H9 (cell line): ENCODE data around the gene ARID1B. TPM values are rescaled to one million over a fixed set of nuclear protein-coding genes. Genes with fewer than 3 reads are reported as not detected.

ENCODE experiments used
- DNase-seq: peaks from one replicate; pipeline ENCODE4 v3.0.0-alpha.2; 2017
- H2AFZ ChIP-seq: one replicate; pipeline ENCODE4 v1.6.1; 2013; ENCODE audit warnings: mild to moderate bottlenecking, low read length, control low read depth, moderate library complexity
- H2AK5ac ChIP-seq: 2 replicates; pipeline ENCODE4 v1.6.1; 2013; ENCODE audit warnings: low read length, control low read depth, mixed read lengths; ENCODE audit not compliant: insufficient read length
- H2BK120ac ChIP-seq: one replicate; pipeline ENCODE4 v1.6.1; 2013; ENCODE audit warnings: low read depth, mild to moderate bottlenecking, low read length, control low read depth, inconsistent platforms; ENCODE audit not compliant: poor library complexity, severe bottlenecking
- H2BK12ac ChIP-seq: 2 replicates; pipeline ENCODE4 v1.6.1; 2013; ENCODE audit warnings: low read length, control low read depth, mixed read lengths, low read depth; ENCODE audit not compliant: insufficient read length
- H2BK15ac ChIP-seq: 2 replicates; pipeline ENCODE4 v1.6.1; 2013; ENCODE audit warnings: low read depth, low read length, control low read depth
- H2BK20ac ChIP-seq: one replicate; pipeline ENCODE4 v1.6.1; 2013; ENCODE audit warnings: low read depth, mild to moderate bottlenecking, low read length, control low read depth, inconsistent platforms; ENCODE audit not compliant: poor library complexity, severe bottlenecking
- H2BK5ac ChIP-seq: 2 replicates; pipeline ENCODE4 v1.6.1; 2013; ENCODE audit warnings: low read length, control low read depth, mixed read lengths; ENCODE audit not compliant: insufficient read length
- H3K14ac ChIP-seq: 2 replicates; pipeline ENCODE4 v1.6.1; 2013; ENCODE audit warnings: low read length, control low read depth; ENCODE audit not compliant: insufficient read depth
- H3K18ac ChIP-seq: 2 replicates; pipeline ENCODE4 v1.6.1; 2013; ENCODE audit warnings: low read depth, mild to moderate bottlenecking, mixed read lengths, low read length, control low read depth; ENCODE audit not compliant: insufficient read length
- H3K23ac ChIP-seq: 2 replicates; pipeline ENCODE4 v1.6.1; 2013; ENCODE audit warnings: low read length, control low read depth, mixed read lengths, low read depth; ENCODE audit not compliant: insufficient read length
- H3K23me2 ChIP-seq: 2 replicates; pipeline ENCODE4 v1.6.1; 2013; ENCODE audit warnings: low read depth, mild to moderate bottlenecking, mixed read lengths, low read length, control low read depth; ENCODE audit not compliant: insufficient read length, poor library complexity, severe bottlenecking
- H3K27ac ChIP-seq: 2 replicates; pipeline ENCODE4 v1.5.1; 2013; ENCODE audit warnings: low read length, control low read depth, mixed read lengths, low read depth; ENCODE audit not compliant: insufficient read length
- H3K27me3 ChIP-seq: 2 replicates; pipeline ENCODE4 v1.6.1; 2013; ENCODE audit warnings: low read length, control low read depth, inconsistent platforms; ENCODE audit not compliant: insufficient read depth
- H3K4ac ChIP-seq: 2 replicates; pipeline ENCODE4 v1.6.1; 2013; ENCODE audit warnings: low read depth, mild to moderate bottlenecking, control low read depth, inconsistent platforms, low read length, moderate library complexity
- H3K4me1 ChIP-seq: 2 replicates; pipeline ENCODE4 v1.6.1; 2013; ENCODE audit warnings: low read length, control low read depth, inconsistent platforms; ENCODE audit not compliant: insufficient read depth
- H3K4me2 ChIP-seq: 2 replicates; pipeline ENCODE4 v1.6.1; 2013; ENCODE audit warnings: low read length, control low read depth, mixed read lengths; ENCODE audit not compliant: insufficient read length, insufficient read depth
- H3K56ac ChIP-seq: 2 replicates; pipeline ENCODE4 v1.6.1; 2013; ENCODE audit warnings: low read depth, mild to moderate bottlenecking, mixed read lengths, low read length, control low read depth; ENCODE audit not compliant: insufficient read length
- H3K79me1 ChIP-seq: 2 replicates; pipeline ENCODE4 v1.6.1; 2013; ENCODE audit warnings: low read depth, mild to moderate bottlenecking, moderate library complexity, low read length, control low read depth, inconsistent platforms; ENCODE audit not compliant: insufficient read depth, poor library complexity, severe bottlenecking
- H3K79me2 ChIP-seq: 2 replicates; pipeline ENCODE4 v1.6.1; 2013; ENCODE audit warnings: low read length, control low read depth, inconsistent platforms; ENCODE audit not compliant: insufficient read depth
- H3K9ac ChIP-seq: 2 replicates; pipeline ENCODE4 v1.6.1; 2013; ENCODE audit warnings: low read length, control low read depth, mixed read lengths; ENCODE audit not compliant: insufficient read length; ENCODE audit errors: extremely low read depth
- H3K9me3 ChIP-seq: one replicate; pipeline ENCODE4 v1.6.1; 2013; ENCODE audit warnings: low read depth, low read length, inconsistent platforms; ENCODE audit not compliant: control insufficient read depth
- H3T11ph ChIP-seq: one replicate; pipeline ENCODE4 v1.6.1; 2013; ENCODE audit warnings: mild to moderate bottlenecking, low read length, control low read depth, inconsistent platforms
- H4K20me1 ChIP-seq: one replicate; pipeline ENCODE4 v1.6.1; 2013; ENCODE audit not compliant: control insufficient read depth, insufficient read length, insufficient read depth
- H4K5ac ChIP-seq: 2 replicates; pipeline ENCODE4 v1.6.1; 2013; ENCODE audit warnings: low read depth, mild to moderate bottlenecking, mixed read lengths, low read length, control low read depth; ENCODE audit not compliant: insufficient read length
- H4K8ac ChIP-seq: replicated peaks from 2 replicates; pipeline ENCODE4 v1.6.1; 2013; ENCODE audit warnings: low read length, control low read depth, mixed read lengths, low read depth; ENCODE audit not compliant: insufficient read length
- H4K91ac ChIP-seq: 2 replicates; pipeline ENCODE4 v1.6.1; 2013; ENCODE audit warnings: low read depth, mild to moderate bottlenecking, moderate library complexity, mixed read lengths, low read length, control low read depth; ENCODE audit not compliant: insufficient read length
- H3K27ac Mint-ChIP-seq, 3 experiments: 2 replicates in 2 of 3; 3 replicates in 1 of 3; pipeline ENCODE4 v1.8.0; 2020 to 2021; ENCODE audit warnings: mixed read lengths in 3 of 3, mild to moderate bottlenecking in 1 of 3, moderate library complexity in 1 of 3
- H3K27me3 Mint-ChIP-seq: 2 replicates; pipeline ENCODE4 v1.8.0; 2021; ENCODE audit warnings: low read depth, mild to moderate bottlenecking, moderate library complexity, mixed read lengths
- H3K36me3 Mint-ChIP-seq, 3 experiments: 2 replicates in 2 of 3; 3 replicates in 1 of 3; pipeline ENCODE4 v1.8.0; 2020 to 2021; ENCODE audit warnings: low read depth in 3 of 3, mixed read lengths in 3 of 3; ENCODE audit not compliant: insufficient read depth in 1 of 3
- H3K4me1 Mint-ChIP-seq, 2 experiments: 2 replicates each; pipeline ENCODE4 v1.8.0; 2020; ENCODE audit warnings: mixed read lengths in 2 of 2
- H3K4me3 Mint-ChIP-seq, 2 experiments: 2 replicates in 1 of 2; 3 replicates in 1 of 2; pipeline ENCODE4 v1.8.0; 2020 to 2021; ENCODE audit warnings: mild to moderate bottlenecking in 2 of 2, mixed read lengths in 2 of 2, moderate library complexity in 1 of 2
- H3K9me3 Mint-ChIP-seq, 2 experiments: 2 replicates in 1 of 2; 3 replicates in 1 of 2; pipeline ENCODE4 v1.8.0; 2020; ENCODE audit warnings: mild to moderate bottlenecking in 2 of 2, mixed read lengths in 2 of 2, moderate library complexity in 1 of 2
- WGBS: extraction: QIAGEN DNeasy Blood & Tissue Kit; methylation state at CpG from one replicate; pipeline ENCODE4 v1.1.7; 2013; ENCODE audit warnings: missing lambda C conversion rate, low lambda C conversion rate, mixed read lengths; ENCODE audit not compliant: insufficient read length; ENCODE audit errors: extremely low coverage; 5-methylcytosine and 5-hydroxymethylcytosine counted together
- long read RNA-seq: library from polyadenylated mRNA; unstranded; transcript quantifications from one replicate; pipeline ENCODE4 v2.0.0, GENCODE V29; 2020
- total RNA-seq: library from RNA; stranded (reverse); gene quantifications from 2 replicates; pipeline ENCODE4 v1.2.1, GENCODE V29; 2021
- TF ChIP-seq, protein P1 (sequence below): fragments of 200-600 bp; sonication (generic); conservative IDR thresholded peaks from 3 replicates; pipeline ENCODE4 v1.8.0; 2021; ENCODE audit warnings: antibody characterized with exemption, mild to moderate bottlenecking

The ARID1B gene
- 86.2 and 88.2 TPM in 2 replicates for total RNA-seq
- long read RNA-seq, full-length matches to known transcripts, result 12 of 47 reads
- long read RNA-seq, partial matches to known transcripts, result 29 of 47 reads
- long read RNA-seq, other reads (novel, unspliced or antisense), result 6 of 47 reads

DNA sequence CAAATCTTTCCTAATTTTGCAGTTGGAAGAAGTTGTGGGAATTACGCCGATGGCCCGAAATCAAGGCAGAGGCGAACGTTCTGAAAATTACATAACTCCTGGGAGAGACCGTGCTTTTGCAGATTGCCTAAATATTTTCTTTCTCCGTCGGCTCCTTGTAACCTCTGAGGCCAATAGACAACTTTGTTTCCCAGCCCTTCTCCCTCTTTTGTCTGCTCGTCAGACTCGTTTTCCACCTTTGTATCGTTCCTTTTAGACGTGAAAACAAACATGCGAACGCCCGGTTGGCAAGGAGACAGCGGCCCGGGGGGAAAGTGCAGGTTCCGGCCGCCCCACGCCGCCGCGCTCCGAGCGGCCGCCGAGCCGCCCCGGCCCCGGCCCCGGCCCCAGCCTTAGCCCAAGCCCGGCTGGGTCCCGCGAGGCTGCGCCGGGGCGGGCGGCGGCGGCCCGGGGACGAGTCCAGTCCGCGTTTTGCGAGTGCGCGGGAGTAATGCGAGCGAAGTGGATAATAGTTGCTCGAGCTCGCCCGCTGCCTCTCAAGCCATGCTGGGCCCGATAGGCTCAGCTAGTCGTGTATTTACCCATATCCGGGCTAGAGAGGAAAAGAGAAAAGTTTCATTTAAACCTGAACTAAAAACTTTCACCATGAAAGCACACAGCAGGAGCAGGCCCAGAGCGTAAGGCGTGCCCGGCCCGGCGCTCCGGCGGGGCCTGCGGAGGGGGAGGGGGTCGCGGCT lies at the start of gene ARID1B:
Gene ARID1B, plus strand, starts transcription at position 539 of the 737 bp plus-strand sequence. CDS start 303 bp downstream, outside the sequence.
- Histone ChIP-seq H3K56ac (no peak within 1 kb of the TSS), H3K9ac (peak within 1 kb of the TSS; percentile 97), H3T11ph (no peak within 1 kb of the TSS), H4K91ac (peak within 1 kb of the TSS; percentile 99), H2BK5ac (peak within 1 kb of the TSS; percentile 72), H3K27ac (peak within 1 kb of the TSS; percentile 53), H3K14ac (peak within 1 kb of the TSS; percentile 100), H3K79me1 (no peaks in the 10 kb centered on the region), H4K20me1 (no peaks in the 10 kb centered on the region), H3K79me2 (peaks cover 9% of the 10 kb centered on the region; the same call in 1 of the 2 replicates), H2BK15ac (peak within 1 kb of the TSS; percentile 24; the same call in 1 of the 2 replicates), H4K5ac (peak within 1 kb of the TSS; percentile 98), H3K18ac (peak within 1 kb of the TSS; percentile 100), H2BK12ac (no peak within 1 kb of the TSS), H2AK5ac (no peak within 1 kb of the TSS), H3K9me3 (no peaks in the 10 kb centered on the region), H3K27me3 (no peaks in the 10 kb centered on the region), H2BK20ac (no peak within 1 kb of the TSS), H3K4ac (peak within 1 kb of the TSS; percentile 93; the same call in 1 of the 2 replicates), H3K4me2 (peak within 1 kb of the TSS; percentile 68), H2BK120ac (peak within 1 kb of the TSS; percentile 65), H4K8ac (peak within 1 kb of the TSS; percentile 72), H2AFZ (no peak within 1 kb of the TSS), H3K23me2 (peaks cover 15% of the 10 kb centered on the region), H3K23ac (no peak within 1 kb of the TSS), H3K4me1 (peaks cover 2% of the 10 kb centered on the region; the same call in 1 of the 2 replicates)
- Mint-ChIP-seq H3K4me3 (peak within 1 kb of the TSS; percentile 81 to 93), H3K27ac (peak within 1 kb of the TSS; percentile 97 to 98 (median 97)), H3K27me3 (no peaks in the 10 kb centered on the region), H3K4me1 (peaks cover 56 to 62% of the 10 kb centered on the region in 2 experiments), H3K9me3 (no peaks in the 10 kb centered on the region; a peak in 1 of 5 replicates), H3K36me3 (no peaks in the 10 kb centered on the region)
- no CpG with 5 or more reads among the region's 65 CpGs for WGBS
- TF ChIP-seq, protein P1, sequence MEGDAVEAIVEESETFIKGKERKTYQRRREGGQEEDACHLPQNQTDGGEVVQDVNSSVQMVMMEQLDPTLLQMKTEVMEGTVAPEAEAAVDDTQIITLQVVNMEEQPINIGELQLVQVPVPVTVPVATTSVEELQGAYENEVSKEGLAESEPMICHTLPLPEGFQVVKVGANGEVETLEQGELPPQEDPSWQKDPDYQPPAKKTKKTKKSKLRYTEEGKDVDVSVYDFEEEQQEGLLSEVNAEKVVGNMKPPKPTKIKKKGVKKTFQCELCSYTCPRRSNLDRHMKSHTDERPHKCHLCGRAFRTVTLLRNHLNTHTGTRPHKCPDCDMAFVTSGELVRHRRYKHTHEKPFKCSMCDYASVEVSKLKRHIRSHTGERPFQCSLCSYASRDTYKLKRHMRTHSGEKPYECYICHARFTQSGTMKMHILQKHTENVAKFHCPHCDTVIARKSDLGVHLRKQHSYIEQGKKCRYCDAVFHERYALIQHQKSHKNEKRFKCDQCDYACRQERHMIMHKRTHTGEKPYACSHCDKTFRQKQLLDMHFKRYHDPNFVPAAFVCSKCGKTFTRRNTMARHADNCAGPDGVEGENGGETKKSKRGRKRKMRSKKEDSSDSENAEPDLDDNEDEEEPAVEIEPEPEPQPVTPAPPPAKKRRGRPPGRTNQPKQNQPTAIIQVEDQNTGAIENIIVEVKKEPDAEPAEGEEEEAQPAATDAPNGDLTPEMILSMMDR, result no peak
- DNase-seq, result peak; percentile 57
